ENCODE results near the gene MIGA2. TPM values are rescaled to one million over a fixed set of nuclear protein-coding genes. Genes with fewer than 3 reads are reported as not detected.
A peak's percentile ranks its signal among the peaks of the same experiment; 100 is the strongest.

The MIGA2 gene
- total and polyA plus RNA-seq, 2 experiments from 2014 or later = 19.3 to 47.8 TPM

- no peak overlapping the region for H3K27ac ChIP-seq (ENCODE audit: low read depth)
- H3K36me3 ChIP-seq (ENCODE audit: insufficient read depth) = no peaks in the 10 kb centered on the region
- peak overlapping the region; percentile 66; the same call in 1 of the 2 replicates for H3K27ac Mint-ChIP-seq
These were observed 25.3 kb upstream of the MIGA2 start for GRCh38 chr9:129011170-129011569.

More at GRCh38 chr9:129011170-129011569, 25.3 kb upstream of the MIGA2 start:
- Histone ChIP-seq H4K20me1 (replicated peaks; ENCODE audit: insufficient read depth) (peaks cover 11% of the 10 kb centered on the region; the same call in 1 of the 2 replicates), H3F3A (replicated peaks; ENCODE audit: low read depth) (peaks cover 6% of the 10 kb centered on the region; the same call in 1 of the 2 replicates), H3K4me3 (no peak overlapping the region), H2AFZ (no peak overlapping the region), H3K4me1 (ENCODE audit: insufficient read depth) (no peaks in the 10 kb centered on the region), H3K4me2 (no peak overlapping the region), H3K9me2 (ENCODE audit: insufficient read depth) (no peaks in the 10 kb centered on the region), H3K79me2 (replicated peaks; ENCODE audit: insufficient read depth) (no peaks in the 10 kb centered on the region), H3K27me3 (ENCODE audit: insufficient read depth) (no peaks in the 10 kb centered on the region)
- Mint-ChIP-seq H3K4me3 (no peak overlapping the region), H3K9me3 (no peaks in the 10 kb centered on the region), H3K27me3 (ENCODE audit: insufficient read depth, low read depth, poor library complexity) (peaks cover 15% of the 10 kb centered on the region), H3K4me1 (peaks cover 5% of the 10 kb centered on the region; the same call in 1 of the 3 replicates), H3K36me3 (ENCODE audit: low read depth) (peaks cover 31% of the 10 kb centered on the region)
- no peak for TF ChIP-seq POLR2AphosphoS5 (IDR thresholded peaks at IDR 0.05; ENCODE audit: low read depth)
- TF ChIP-seq EZH2phosphoT487 (IDR thresholded peaks at IDR 0.05; ENCODE audit: unreplicated experiment) = no peak
- no peak for TF ChIP-seq ZNF462 (CRISPR knock-in tag; IDR thresholded peaks at IDR 0.05)
- TF ChIP-seq REST (IDR thresholded peaks at IDR 0.05; ENCODE audit: unreplicated experiment) = no peak
- no peak for TF ChIP-seq ZNF331 (CRISPR knock-in tag; IDR thresholded peaks at IDR 0.05; ENCODE audit: low read depth)
- no peak for TF ChIP-seq EZH2 (IDR thresholded peaks at IDR 0.05; ENCODE audit: low read depth, unreplicated experiment)
- no peak for TF ChIP-seq CTCF (conservative IDR thresholded peaks at IDR 0.05; ENCODE audit: low read depth in 2 of 2)
- no peak for TF ChIP-seq JUNB (IDR thresholded peaks at IDR 0.05; ENCODE audit: unreplicated experiment)
- no peak for TF ChIP-seq ZNF114 (CRISPR knock-in tag; IDR thresholded peaks at IDR 0.05)
- no peak for TF ChIP-seq CREB1 (CRISPR knock-in tag; IDR thresholded peaks at IDR 0.05; ENCODE audit: low read depth)
- ATAC-seq (no peak), DNase-seq (ENCODE audit: low spot score) (no peak)
